Karpas-422 (cell line): ENCODE data around the gene SLC22A14. TPM values are rescaled to one million over a fixed set of nuclear protein-coding genes. Genes with fewer than 3 reads are reported as not detected.

Experiments
- DNase-seq: peaks from one replicate; pipeline ENCODE4 v3.0.0-alpha.2; 2015
- H2AFZ ChIP-seq: fragments of 200-600 bp; sonication (generic); 2 replicates; pipeline ENCODE4 v1.6.1; 2014; ENCODE audit warnings: antibody characterized with exemption, low read length, mixed read lengths
- H3K27ac ChIP-seq: fragments of 200-600 bp; sonication (generic); 2 replicates; pipeline ENCODE4 v1.5.1; 2014; ENCODE audit warnings: mild to moderate bottlenecking, low read length, moderate library complexity
- H3K27me3 ChIP-seq: fragments of 200-600 bp; sonication (generic); 2 replicates; pipeline ENCODE4 v1.6.1; 2014; ENCODE audit warnings: low read length, mixed read lengths
- H3K36me3 ChIP-seq: fragments of 200-600 bp; sonication (generic); 2 replicates; pipeline ENCODE4 v1.6.1; 2014; ENCODE audit warnings: low read length, mixed read lengths; ENCODE audit not compliant: insufficient read depth
- H3K4me1 ChIP-seq: fragments of 200-600 bp; sonication (generic); 2 replicates; pipeline ENCODE4 v1.6.1; 2014; ENCODE audit warnings: mild to moderate bottlenecking, low read length, mixed read lengths
- H3K4me2 ChIP-seq: fragments of 200-600 bp; sonication (generic); 2 replicates; pipeline ENCODE4 v1.6.1; 2014; ENCODE audit warnings: low read length, low read depth, mild to moderate bottlenecking; ENCODE audit not compliant: poor library complexity, severe bottlenecking
- H3K4me3 ChIP-seq: fragments of 200-600 bp; sonication (generic); 2 replicates; pipeline ENCODE4 v1.5.1; 2014; ENCODE audit warnings: mild to moderate bottlenecking, antibody characterized with exemption, low read length, mixed read lengths
- H3K79me2 ChIP-seq: fragments of 200-600 bp; sonication (generic); 2 replicates; pipeline ENCODE4 v1.6.1; 2014; ENCODE audit warnings: mild to moderate bottlenecking, low read length, mixed read lengths
- H3K9ac ChIP-seq: fragments of 200-600 bp; sonication (generic); 2 replicates; pipeline ENCODE4 v1.6.0; 2014; ENCODE audit warnings: low read length
- H3K9me2 ChIP-seq: fragments of 200-600 bp; sonication (generic), shearing (Covaris generic); replicated peaks from 2 replicates; pipeline ENCODE4 v1.6.0; 2014; ENCODE audit warnings: mild to moderate bottlenecking, low read length, moderate library complexity; ENCODE audit not compliant: insufficient read depth
- H3K9me3 ChIP-seq: fragments of 300-700, 200-600 bp; sonication (generic); 2 replicates; pipeline ENCODE4 v1.6.1; 2014; ENCODE audit warnings: low read length, mixed read lengths
- H4K20me1 ChIP-seq: fragments of 200-600 bp; sonication (generic); 2 replicates; pipeline ENCODE4 v1.6.1; 2014; ENCODE audit warnings: mild to moderate bottlenecking, antibody characterized with exemption, low read length, low read depth; ENCODE audit not compliant: insufficient read depth
- total RNA-seq: library from RNA; depleted of rRNA; stranded (reverse); fragments of >200 nt; shearing (Covaris generic); gene quantifications from 2 replicates; pipeline ENCODE4 v1.2.3, GENCODE V29; 2014; ENCODE audit warnings: low replicate concordance

Gene SLC22A14
- total RNA-seq, 1 experiment from 2014 or later = not detected

GRCh38 chr3:38334142-38335055 lies 52.3 kb downstream of the SLC22A14 start:
- Histone ChIP-seq H2AFZ (no peak overlapping the region), H3K79me2 (no peaks in the 10 kb centered on the region), H3K4me2 (no peak overlapping the region), H3K9ac (no peak overlapping the region), H3K27ac (no peak overlapping the region), H3K27me3 (no peaks in the 10 kb centered on the region), H3K36me3 (no peaks in the 10 kb centered on the region), H4K20me1 (no peaks in the 10 kb centered on the region), H3K9me2 (no peaks in the 10 kb centered on the region), H3K9me3 (no peaks in the 10 kb centered on the region), H3K4me1 (no peaks in the 10 kb centered on the region), H3K4me3 (no peak overlapping the region)
- DNase-seq = no peak

GRCh38 chr3:38335263-38335662 lies 53.2 kb downstream of the SLC22A14 start:
- H3K9me2 ChIP-seq = no peaks in the 10 kb centered on the region
- H3K4me2 ChIP-seq = no peak overlapping the region
- no peak overlapping the region for H3K27ac ChIP-seq
- H3K9me3 ChIP-seq = no peaks in the 10 kb centered on the region
- no peak overlapping the region for H3K9ac ChIP-seq
- no peaks in the 10 kb centered on the region for H3K27me3 ChIP-seq
- H3K36me3 ChIP-seq = no peaks in the 10 kb centered on the region
- no peaks in the 10 kb centered on the region for H3K4me1 ChIP-seq
- H3K4me3 ChIP-seq = no peak overlapping the region
- DNase-seq = no peak
- no peak overlapping the region for H2AFZ ChIP-seq
- no peaks in the 10 kb centered on the region for H4K20me1 ChIP-seq
- H3K79me2 ChIP-seq = no peaks in the 10 kb centered on the region

- Histone ChIP-seq H3K27ac (no peak overlapping the region), H3K9ac (no peak overlapping the region), H2AFZ (no peak overlapping the region), H3K4me3 (no peak overlapping the region), H4K20me1 (no peaks in the 10 kb centered on the region), H3K27me3 (no peaks in the 10 kb centered on the region), H3K9me2 (no peaks in the 10 kb centered on the region), H3K4me1 (no peaks in the 10 kb centered on the region), H3K4me2 (no peak overlapping the region), H3K36me3 (no peaks in the 10 kb centered on the region), H3K9me3 (no peaks in the 10 kb centered on the region), H3K79me2 (no peaks in the 10 kb centered on the region)
- DNase-seq = no peak
Observed at GRCh38 chr3:38337703-38338102, 55.6 kb downstream of the SLC22A14 start.

GRCh38 chr3:38343797-38344594 lies 61.9 kb downstream of the SLC22A14 start:
- Histone ChIP-seq H2AFZ (no peak overlapping the region), H3K4me1 (peaks cover 2% of the 10 kb centered on the region), H3K27ac (no peak overlapping the region), H3K79me2 (no peaks in the 10 kb centered on the region), H4K20me1 (no peaks in the 10 kb centered on the region), H3K9me2 (no peaks in the 10 kb centered on the region), H3K9ac (no peak overlapping the region), H3K27me3 (no peaks in the 10 kb centered on the region), H3K4me3 (no peak overlapping the region), H3K9me3 (no peaks in the 10 kb centered on the region), H3K36me3 (no peaks in the 10 kb centered on the region), H3K4me2 (no peak overlapping the region)
- DNase-seq = peak; percentile 51

- Histone ChIP-seq H3K9me3 (no peaks in the 10 kb centered on the region), H3K9ac (no peak overlapping the region), H3K9me2 (no peaks in the 10 kb centered on the region), H3K36me3 (no peaks in the 10 kb centered on the region), H4K20me1 (no peaks in the 10 kb centered on the region), H2AFZ (no peak overlapping the region), H3K79me2 (no peaks in the 10 kb centered on the region), H3K27me3 (no peaks in the 10 kb centered on the region), H3K4me3 (no peak overlapping the region), H3K27ac (no peak overlapping the region), H3K4me1 (peaks cover 2% of the 10 kb centered on the region), H3K4me2 (no peak overlapping the region)
- no peak for DNase-seq
Observed at GRCh38 chr3:38345879-38346586, 63.9 kb downstream of the SLC22A14 start.

GRCh38 chr3:38346587-38347410 lies 64.7 kb downstream of the SLC22A14 start, which contains the start of gene XYLB:
TSS of gene XYLB (plus strand) at chr3:38346785. CDS start at chr3:38346869, 84 bp downstream.
- Histone ChIP-seq H3K4me1 (peaks cover 2% of the 10 kb centered on the region), H3K9me3 (no peaks in the 10 kb centered on the region), H3K9me2 (no peaks in the 10 kb centered on the region), H2AFZ (no peak within 1 kb of the TSS), H3K9ac (no peak within 1 kb of the TSS), H3K79me2 (no peaks in the 10 kb centered on the region), H3K4me2 (no peak within 1 kb of the TSS), H3K27ac (no peak within 1 kb of the TSS), H3K4me3 (no peak within 1 kb of the TSS), H3K27me3 (no peaks in the 10 kb centered on the region), H4K20me1 (no peaks in the 10 kb centered on the region), H3K36me3 (no peaks in the 10 kb centered on the region)
- DNase-seq = peak; percentile 75

- Histone ChIP-seq H3K27me3 (no peaks in the 10 kb centered on the region), H3K9me3 (no peaks in the 10 kb centered on the region), H3K4me2 (no peak overlapping the region), H3K36me3 (no peaks in the 10 kb centered on the region), H3K9ac (no peak overlapping the region), H3K27ac (no peak overlapping the region), H2AFZ (no peak overlapping the region), H4K20me1 (no peaks in the 10 kb centered on the region), H3K4me3 (no peak overlapping the region), H3K9me2 (no peaks in the 10 kb centered on the region), H3K79me2 (no peaks in the 10 kb centered on the region), H3K4me1 (peaks cover 2% of the 10 kb centered on the region)
- DNase-seq = no peak
Observed at GRCh38 chr3:38347421-38348200, 65.5 kb downstream of the SLC22A14 start.
